HEK293 (cell line): ENCODE results near the gene ZNF684.
A peak's percentile ranks its signal among the peaks of the same experiment; 100 is the strongest.

ENCODE experiments used
- CTCF ChIA-PET: fragments of 350-600 bp; formaldehyde crosslinking; extraction: SDS; loops from one replicate; lab custom pipeline; 2021; ENCODE audit warnings: antibody characterized with exemption; lab: Yijun Ruan, JAX
- POLR2A ChIA-PET: fragments of 300-600 bp; formaldehyde crosslinking; extraction: SDS; loops from one replicate; lab custom pipeline; 2020; ENCODE audit warnings: antibody characterized with exemption, inconsistent platforms; lab: Yijun Ruan, JAX
- H3K27ac ChIP-seq: fragments of 200-500 bp; sonication (Bioruptor generic); 2 replicates; pipeline ENCODE4 v1.5.1; 2014; ENCODE audit warnings: low read depth, low read length, control low read depth, inconsistent platforms; ENCODE audit errors: extremely low read depth
- H3K36me3 ChIP-seq, 2 experiments: fragments of 200-500 bp in 1 of 2; sonication (Bioruptor generic) in 1 of 2; 1 replicate in 1 of 2; 2 replicates in 1 of 2; pipeline ENCODE4 v1.5.1; 2014 to 2017; ENCODE audit warnings: inconsistent platforms in 2 of 2, low read length in 2 of 2; ENCODE audit not compliant: control insufficient read depth in 2 of 2, insufficient read depth in 1 of 2
- H3K4me1 ChIP-seq: fragments of 200-500 bp; sonication (Bioruptor generic); 2 replicates; pipeline ENCODE4 v1.5.1; 2014; ENCODE audit warnings: mild to moderate bottlenecking, low read length, inconsistent platforms; ENCODE audit not compliant: control insufficient read depth, insufficient read depth
- H3K4me3 ChIP-seq: 2 replicates; pipeline ENCODE4 v1.5.1; 2011; ENCODE audit warnings: low read depth, mild to moderate bottlenecking, control low read depth, low read length, moderate library complexity
- H3K9me3 ChIP-seq: fragments of 200-500 bp; sonication (Bioruptor generic); 2 replicates; pipeline ENCODE4 v1.5.1; 2014; ENCODE audit warnings: low read depth, low read length, inconsistent platforms; ENCODE audit not compliant: control insufficient read depth, insufficient read depth
- BCL6B ChIP-seq: fragments of 450-650 bp; formaldehyde crosslinking; IDR thresholded peaks from 2 replicates; pipeline ENCODE4 v1.5.1; 2017; ENCODE audit warnings: missing biosample characterization, missing genetic modification characterization
- GFI1B ChIP-seq: fragments of 450-650 bp; formaldehyde crosslinking; IDR thresholded peaks from 2 replicates; pipeline ENCODE4 v1.5.1; 2016; ENCODE audit warnings: missing biosample characterization, missing genetic modification characterization
- GLIS1 ChIP-seq: fragments of 450-650 bp; formaldehyde crosslinking; IDR thresholded peaks from 2 replicates; pipeline ENCODE4 v1.5.1; 2016; ENCODE audit warnings: missing biosample characterization, missing genetic modification characterization
- MEIS1 ChIP-seq: sonication (generic); formaldehyde crosslinking; IDR thresholded peaks from 2 replicates; pipeline ENCODE4 v1.8.1; 2022; ENCODE audit warnings: missing genetic modification reagents, mild to moderate bottlenecking, borderline replicate concordance
- OVOL3 ChIP-seq: fragments of 450-650 bp; formaldehyde crosslinking; IDR thresholded peaks from 2 replicates; pipeline ENCODE4 v1.5.1; 2016; ENCODE audit warnings: missing biosample characterization, missing genetic modification characterization
- PRDM1 ChIP-seq: fragments of 450-650 bp; formaldehyde crosslinking; IDR thresholded peaks from 2 replicates; pipeline ENCODE4; 2016; ENCODE audit warnings: missing biosample characterization, missing genetic modification characterization
- REPIN1 ChIP-seq: fragments of 450-650 bp; formaldehyde crosslinking; IDR thresholded peaks from 2 replicates; pipeline ENCODE4 v1.5.1; 2017; ENCODE audit warnings: missing biosample characterization, missing genetic modification characterization, low read depth
- YY1 ChIP-seq: fragments of 450-650 bp; formaldehyde crosslinking; IDR thresholded peaks from 2 replicates; pipeline ENCODE4 v1.5.1; 2018; ENCODE audit warnings: missing biosample characterization, missing genetic modification characterization
- ZBTB1 ChIP-seq: fragments of 450-650 bp; formaldehyde crosslinking; IDR thresholded peaks from 2 replicates; pipeline ENCODE4 v1.5.1; 2016; ENCODE audit warnings: missing biosample characterization, missing genetic modification characterization
- ZBTB49 ChIP-seq: fragments of 450-650 bp; formaldehyde crosslinking; IDR thresholded peaks from 2 replicates; pipeline ENCODE4 v1.5.1; 2016; ENCODE audit warnings: missing biosample characterization, missing genetic modification characterization, low read depth
- ZFHX2 ChIP-seq: fragments of 450-650 bp; formaldehyde crosslinking; conservative IDR thresholded peaks from 2 replicates; pipeline ENCODE4 v1.5.1; 2016; ENCODE audit warnings: missing biosample characterization, missing genetic modification characterization
- ZNF114 ChIP-seq: fragments of 450-650 bp; formaldehyde crosslinking; IDR thresholded peaks from 2 replicates; pipeline ENCODE4 v1.5.0; 2017; ENCODE audit warnings: missing biosample characterization, missing genetic modification characterization
- ZNF221 ChIP-seq: fragments of 450-650 bp; formaldehyde crosslinking; IDR thresholded peaks from 2 replicates; pipeline ENCODE4 v1.5.1; 2017; ENCODE audit warnings: missing biosample characterization, missing genetic modification characterization, borderline replicate concordance
- ZNF223 ChIP-seq: fragments of 450-650 bp; formaldehyde crosslinking; IDR thresholded peaks from 2 replicates; pipeline ENCODE4 v1.5.1; 2016; ENCODE audit warnings: missing biosample characterization, missing genetic modification characterization
- ZNF37A ChIP-seq: fragments of 450-650 bp; IDR thresholded peaks from 2 replicates; pipeline ENCODE4 v1.5.1; 2018; ENCODE audit warnings: missing biosample characterization, missing genetic modification characterization
- ZNF394 ChIP-seq: fragments of 450-650 bp; formaldehyde crosslinking; IDR thresholded peaks from 2 replicates; pipeline ENCODE4 v1.5.1; 2016; ENCODE audit warnings: missing biosample characterization, missing genetic modification characterization, mild to moderate bottlenecking, moderate library complexity, borderline replicate concordance
- ZNF555 ChIP-seq: fragments of 450-650 bp; formaldehyde crosslinking; conservative IDR thresholded peaks from 2 replicates; pipeline ENCODE4 v1.5.1; 2017; ENCODE audit warnings: missing biosample characterization, mild to moderate bottlenecking, missing genetic modification characterization, inconsistent platforms
- ZNF658 ChIP-seq: fragments of 450-650 bp; formaldehyde crosslinking; IDR thresholded peaks from 2 replicates; pipeline ENCODE4; 2016; ENCODE audit warnings: missing biosample characterization, missing genetic modification characterization
- ZNF677 ChIP-seq: fragments of 450-650 bp; IDR thresholded peaks from 2 replicates; pipeline ENCODE4 v1.5.0; 2018; ENCODE audit warnings: missing biosample characterization, mild to moderate bottlenecking, missing genetic modification characterization, moderate library complexity
- ZNF707 ChIP-seq: fragments of 450-650 bp; formaldehyde crosslinking; IDR thresholded peaks from 2 replicates; pipeline ENCODE4 v1.5.1; 2016; ENCODE audit warnings: missing biosample characterization, missing genetic modification characterization
- ZNF747 ChIP-seq: fragments of 450-650 bp; formaldehyde crosslinking; IDR thresholded peaks from 2 replicates; pipeline ENCODE4 v1.5.1; 2016; ENCODE audit warnings: missing biosample characterization, missing genetic modification characterization
- ZNF76 ChIP-seq: fragments of 450-650 bp; formaldehyde crosslinking; IDR thresholded peaks from 2 replicates; pipeline ENCODE4; 2016; ENCODE audit warnings: low read depth, missing biosample characterization, missing genetic modification characterization, borderline replicate concordance
- ZNF768 ChIP-seq: fragments of 450-650 bp; formaldehyde crosslinking; IDR thresholded peaks from 2 replicates; pipeline ENCODE4 v1.5.1; 2018; ENCODE audit warnings: missing biosample characterization, mild to moderate bottlenecking, missing genetic modification characterization
- ZNF776 ChIP-seq: fragments of 450-650 bp; formaldehyde crosslinking; IDR thresholded peaks from 2 replicates; pipeline ENCODE4 v1.5.0; 2017; ENCODE audit warnings: missing biosample characterization, missing genetic modification characterization, borderline replicate concordance
- ZNF792 ChIP-seq: fragments of 450-650 bp; formaldehyde crosslinking; IDR thresholded peaks from 2 replicates; pipeline ENCODE4 v1.5.1; 2016; ENCODE audit warnings: missing biosample characterization, missing genetic modification characterization
- ZNF830 ChIP-seq: fragments of 450-650 bp; IDR thresholded peaks from 2 replicates; pipeline ENCODE4 v1.5.0; 2018; ENCODE audit warnings: missing biosample characterization, missing genetic modification characterization, low read depth, mild to moderate bottlenecking, moderate library complexity
- ZSCAN4 ChIP-seq: fragments of 450-650 bp; formaldehyde crosslinking; IDR thresholded peaks from 2 replicates; pipeline ENCODE4 v1.5.1; 2017; ENCODE audit warnings: missing biosample characterization, missing genetic modification characterization

Gene ZNF684

GRCh38 chr1:40507973-40508372, 23.5 kb upstream of the ZNF684 start (continued):
- TF ChIP-seq ZFHX2, result no peak
- no peak for TF ChIP-seq ZNF776 (tag by site-specific recombination)

- Histone ChIP-seq H3K9me3 (no peaks in the 10 kb centered on the region; the same call in 1 of the 2 replicates), H3K4me1 (no peaks in the 10 kb centered on the region), H3K4me3 (peak within 1 kb of the TSS; percentile 69), H3K27ac (peak within 1 kb of the TSS; percentile 26; the same call in 1 of the 2 replicates), H3K36me3 (peaks cover 0 to 37% of the 10 kb centered on the region in 2 experiments; a peak in 2 of 3 replicates)
- POLR2A ChIA-PET, result interaction anchor here (0.6 to 2.2 kb wide), 10 partner anchors 8 to 471 kb away, joined by 3 to 17 read pairs (median 3); partner anchors contain the start of genes ZFP69, ZFP69B and ZNF684
- CTCF ChIA-PET, result interaction anchor here (0.5 to 1.6 kb wide), 4 partner anchors 24 to 1706 kb away, joined by 3 to 4 read pairs (median 4); no protein-coding TSS in a partner anchor
- TF ChIP-seq GFI1B (tag by site-specific recombination), result no peak
- no peak for TF ChIP-seq MEIS1 (CRISPR knock-in tag)
- peak; percentile 98 for TF ChIP-seq ZNF76 (tag by site-specific recombination)
- TF ChIP-seq OVOL3 (tag by site-specific recombination), result 0 out of 2 replicates have a peak, but pooled peaks have one; percentile 21
- TF ChIP-seq ZNF830 (tag by site-specific recombination), result no peak
- no peak for TF ChIP-seq ZNF37A (tag by site-specific recombination)
- no peak for TF ChIP-seq ZNF555 (tag by site-specific recombination)
- TF ChIP-seq PRDM1 (tag by site-specific recombination), result no peak
- TF ChIP-seq BCL6B (tag by site-specific recombination), result no peak
- no peak for TF ChIP-seq ZNF223 (tag by site-specific recombination)
- no peak for TF ChIP-seq ZNF707 (tag by site-specific recombination)
- no peak for TF ChIP-seq ZNF677 (tag by site-specific recombination)
- TF ChIP-seq ZNF768 (tag by site-specific recombination), result no peak
- TF ChIP-seq ZBTB1 (tag by site-specific recombination), result no peak
- TF ChIP-seq GLIS1 (tag by site-specific recombination), result no peak; the same call in none of the 2 replicates
- TF ChIP-seq REPIN1 (tag by site-specific recombination), result no peak
- no peak for TF ChIP-seq ZNF114 (tag by site-specific recombination)
- TF ChIP-seq ZNF394 (tag by site-specific recombination), result no peak; the same call in 1 of the 2 replicates
- no peak for TF ChIP-seq ZNF792
- TF ChIP-seq YY1, result peak; percentile 39
- TF ChIP-seq ZNF658, result no peak
- no peak for TF ChIP-seq ZNF747
- no peak for TF ChIP-seq ZSCAN4 (tag by site-specific recombination)
- TF ChIP-seq ZNF221 (tag by site-specific recombination), result no peak
- TF ChIP-seq ZBTB49 (tag by site-specific recombination), result no peak
Observed at GRCh38 chr1:40508375-40509341, 22.8 kb upstream of the ZNF684 start, which contains the start of gene EXO5. Gene EXO5, plus strand, starts transcription at chr1:40508767. Its CDS starts 5,778 bp downstream, at chr1:40514545.
